Measurements from ENCODE around the gene YPEL1. TPM values are rescaled to one million over a fixed set of nuclear protein-coding genes. Genes with fewer than 3 reads are reported as not detected.

Gene YPEL1
- total and polyA plus RNA-seq, 2 of the 13 experiments (the other 11 are each of a cell fraction or from before 2014, with no cell fraction given), result 0.33 to 2.5 TPM

- TF ChIP-seq ZNF275 (CRISPR knock-in tag; IDR thresholded peaks at IDR 0.05; ENCODE audit: borderline replicate concordance), result no peak
- TF ChIP-seq TAF1 (CRISPR knock-in tag; IDR thresholded peaks at IDR 0.05), result peak; percentile 53; the same call in 1 of the 2 replicates
- no peak for TF ChIP-seq EP300 (IDR thresholded peaks at IDR 0.05; ENCODE audit: low read depth in 2 of 2, low read length in 2 of 2)
- TF ChIP-seq EP300 (CRISPR knock-in tag; IDR thresholded peaks at IDR 0.05; ENCODE audit: borderline replicate concordance), result 0 out of 2 replicates have a peak, but pooled peaks have one; percentile 10
- no peak for TF ChIP-seq REXO4 (CRISPR knock-in tag; IDR thresholded peaks at IDR 0.05; ENCODE audit: borderline replicate concordance)
- no peak for TF ChIP-seq ZNF205 (CRISPR knock-in tag; IDR thresholded peaks at IDR 0.05)
- TF ChIP-seq PRMT3 (CRISPR knock-in tag; IDR thresholded peaks at IDR 0.05; ENCODE audit: borderline replicate concordance, low read depth), result 0 out of 2 replicates have a peak, but pooled peaks have one; percentile 24
- TF ChIP-seq SATB2 (CRISPR knock-in tag; IDR thresholded peaks at IDR 0.05), result no peak
- TF ChIP-seq ZNF407 (CRISPR knock-in tag; IDR thresholded peaks at IDR 0.05; ENCODE audit: not compliant biosample characterization), result peak; percentile 74
- peak; percentile 32; the same call in 1 of the 2 replicates for TF ChIP-seq ZBTB43 (CRISPR knock-in tag; conservative IDR thresholded peaks at IDR 0.05)
- no peak for TF ChIP-seq ZNF513 (CRISPR knock-in tag; conservative IDR thresholded peaks at IDR 0.05)
These were observed 78.1 kb downstream of the YPEL1 start (continued) for GRCh38 chr22:21657360-21658032.

All from HepG2 (cell line).